ENCODE measurements around the gene LTBP2. TPM values are rescaled to one million over a fixed set of nuclear protein-coding genes. Genes with fewer than 3 reads are reported as not detected.

The LTBP2 gene
- total and polyA plus RNA-seq, 2 experiments from 2014 or later, result 7.6 to 8.6 TPM

- Histone ChIP-seq H3K79me2 (no peaks in the 10 kb centered on the region), H3K9me2 (replicated peaks; ENCODE audit: insufficient read depth) (no peaks in the 10 kb centered on the region), H3K4me2 (no peak overlapping the region), H3K4me1 (ENCODE audit: insufficient read depth) (no peaks in the 10 kb centered on the region), H4K20me1 (ENCODE audit: insufficient read depth, poor library complexity, severe bottlenecking) (no peaks in the 10 kb centered on the region), H3K36me3 (replicated peaks; ENCODE audit: insufficient read depth, low read depth) (no peaks in the 10 kb centered on the region), H2AFZ (no peak overlapping the region), H3K9me3 (ENCODE audit: low read depth) (no peaks in the 10 kb centered on the region), H3K27me3 (no peaks in the 10 kb centered on the region), H3K27ac (no peak overlapping the region), H3K4me3 (no peak overlapping the region)
- no peak for TF ChIP-seq EZH2phosphoT487 (IDR thresholded peaks at IDR 0.05; ENCODE audit: low read depth, severe bottlenecking, unreplicated experiment)
- TF ChIP-seq CTCF (IDR thresholded peaks at IDR 0.05; ENCODE audit: poor library complexity), result no peak
- TF ChIP-seq EZH2 (IDR thresholded peaks at IDR 0.05; ENCODE audit: borderline replicate concordance), result no peak
- 91% methylated on average over 14 of the region's 17 CpGs for WGBS (ENCODE audit: low lambda C conversion rate, missing lambda C conversion rate)
- DNase-seq (ENCODE audit: low spot score), result no peak
Observed at GRCh38 chr14:74505831-74506230, 106.2 kb downstream of the LTBP2 start.

GRCh38 chr14:74504874-74505720 is 106.9 kb downstream of the LTBP2 start:
- H3K4me1 ChIP-seq (ENCODE audit: insufficient read depth), result no peaks in the 10 kb centered on the region
- TF ChIP-seq EZH2 (IDR thresholded peaks at IDR 0.05; ENCODE audit: borderline replicate concordance) (no peak), EZH2phosphoT487 (IDR thresholded peaks at IDR 0.05; ENCODE audit: low read depth, severe bottlenecking, unreplicated experiment) (no peak), CTCF (IDR thresholded peaks at IDR 0.05; ENCODE audit: poor library complexity) (no peak)
- no peak overlapping the region for H3K4me3 ChIP-seq
- no peak overlapping the region for H3K27ac ChIP-seq
- H3K27me3 ChIP-seq, result no peaks in the 10 kb centered on the region
- H2AFZ ChIP-seq, result no peak overlapping the region
- H3K79me2 ChIP-seq, result no peaks in the 10 kb centered on the region
- no peak for DNase-seq (ENCODE audit: low spot score)
- H3K9me3 ChIP-seq (ENCODE audit: low read depth), result no peaks in the 10 kb centered on the region
- WGBS (ENCODE audit: low lambda C conversion rate, missing lambda C conversion rate), result 93% methylated on average over 20 of the region's 20 CpGs
- H4K20me1 ChIP-seq (ENCODE audit: insufficient read depth, poor library complexity, severe bottlenecking), result no peaks in the 10 kb centered on the region
- no peak overlapping the region for H3K4me2 ChIP-seq
- no peaks in the 10 kb centered on the region for H3K9me2 ChIP-seq (replicated peaks; ENCODE audit: insufficient read depth)
- H3K36me3 ChIP-seq (replicated peaks; ENCODE audit: insufficient read depth, low read depth), result no peaks in the 10 kb centered on the region

GRCh38 chr14:74504412-74504811 is 107.6 kb downstream of the LTBP2 start:
- TF ChIP-seq CTCF (IDR thresholded peaks at IDR 0.05; ENCODE audit: poor library complexity), result no peak
- no peak for TF ChIP-seq EZH2 (IDR thresholded peaks at IDR 0.05; ENCODE audit: borderline replicate concordance)
- TF ChIP-seq EZH2phosphoT487 (IDR thresholded peaks at IDR 0.05; ENCODE audit: low read depth, severe bottlenecking, unreplicated experiment), result no peak
- DNase-seq (ENCODE audit: low spot score), result no peak
- no peak overlapping the region for H2AFZ ChIP-seq
- no peaks in the 10 kb centered on the region for H3K27me3 ChIP-seq
- no peaks in the 10 kb centered on the region for H3K9me3 ChIP-seq (ENCODE audit: low read depth)
- no peak overlapping the region for H3K4me2 ChIP-seq
- 89% methylated on average over 4 of the region's 4 CpGs for WGBS (ENCODE audit: low lambda C conversion rate, missing lambda C conversion rate)
- H3K36me3 ChIP-seq (replicated peaks; ENCODE audit: insufficient read depth, low read depth), result no peaks in the 10 kb centered on the region
- H3K9me2 ChIP-seq (replicated peaks; ENCODE audit: insufficient read depth), result no peaks in the 10 kb centered on the region
- no peaks in the 10 kb centered on the region for H3K79me2 ChIP-seq
- no peaks in the 10 kb centered on the region for H4K20me1 ChIP-seq (ENCODE audit: insufficient read depth, poor library complexity, severe bottlenecking)
- no peak overlapping the region for H3K27ac ChIP-seq
- no peak overlapping the region for H3K4me3 ChIP-seq
- no peaks in the 10 kb centered on the region for H3K4me1 ChIP-seq (ENCODE audit: insufficient read depth)

Measured in hepatocyte (in vitro differentiated cells).